Mesendoderm (in vitro differentiated cells): ENCODE measurements around the gene ARL10.

Experiments used
- DNase-seq: peaks from one replicate; pipeline ENCODE4 v3.0.0; 2013
- H2AK5ac ChIP-seq: 2 replicates; pipeline ENCODE4 v1.6.1; 2013; ENCODE audit warnings: low read length, inconsistent platforms
- H2BK120ac ChIP-seq: 2 replicates; pipeline ENCODE4 v1.6.1; 2013; ENCODE audit warnings: low read depth, mild to moderate bottlenecking, low read length, moderate library complexity, mixed read lengths
- H2BK15ac ChIP-seq: replicated peaks from 2 replicates; pipeline ENCODE4 v1.6.1; 2013; ENCODE audit warnings: low read depth, mild to moderate bottlenecking, moderate library complexity
- H2BK5ac ChIP-seq: 2 replicates; pipeline ENCODE4 v1.6.1; 2013; ENCODE audit warnings: low read length, inconsistent platforms
- H3K18ac ChIP-seq: 2 replicates; pipeline ENCODE4 v1.6.1; 2013; ENCODE audit warnings: mild to moderate bottlenecking, low read length, mixed read lengths
- H3K23ac ChIP-seq: one replicate; pipeline ENCODE4 v1.6.1; 2013; ENCODE audit warnings: low read length
- H3K27ac ChIP-seq: 2 replicates; pipeline ENCODE4 v1.5.1; 2013; ENCODE audit warnings: low read depth, mild to moderate bottlenecking, inconsistent platforms, low read length, moderate library complexity
- H3K27me3 ChIP-seq: 2 replicates; pipeline ENCODE4 v1.6.1; 2013; ENCODE audit warnings: low read length, control low read depth, mild to moderate bottlenecking, inconsistent platforms; ENCODE audit not compliant: insufficient read depth, poor library complexity
- H3K36me3 ChIP-seq: 2 replicates; pipeline ENCODE4 v1.6.1; 2013; ENCODE audit warnings: low read length, inconsistent platforms; ENCODE audit not compliant: control insufficient read depth, insufficient read depth
- H3K4ac ChIP-seq: one replicate; pipeline ENCODE4 v1.6.1; 2013; ENCODE audit warnings: low read depth, mild to moderate bottlenecking, low read length, moderate library complexity
- H3K4me1 ChIP-seq: 2 replicates; pipeline ENCODE4 v1.6.1; 2013; ENCODE audit warnings: low read depth, low read length, inconsistent platforms; ENCODE audit not compliant: control insufficient read depth
- H3K4me2 ChIP-seq: 2 replicates; pipeline ENCODE4 v1.6.1; 2013; ENCODE audit warnings: low read length
- H3K4me3 ChIP-seq: 2 replicates; pipeline ENCODE4 v1.5.1; 2013; ENCODE audit warnings: mild to moderate bottlenecking, low read length
- H3K56ac ChIP-seq: one replicate; pipeline ENCODE4 v1.6.1; 2013; ENCODE audit warnings: low read length
- H3K79me1 ChIP-seq: 2 replicates; pipeline ENCODE4 v1.6.1; 2013; ENCODE audit warnings: low read length, inconsistent platforms
- H3K79me2 ChIP-seq: 2 replicates; pipeline ENCODE4 v1.6.1; 2013; ENCODE audit warnings: mild to moderate bottlenecking, low read length; ENCODE audit not compliant: control insufficient read depth, insufficient read depth
- H3K9ac ChIP-seq: 2 replicates; pipeline ENCODE4 v1.6.1; 2013; ENCODE audit warnings: low read length, inconsistent platforms
- H4K5ac ChIP-seq: one replicate; pipeline ENCODE4 v1.6.1; 2013; ENCODE audit warnings: low read length
- H4K8ac ChIP-seq: one replicate; pipeline ENCODE4 v1.6.1; 2013; ENCODE audit warnings: low read depth, mild to moderate bottlenecking, control low read depth, low read length, moderate library complexity
- WGBS: extraction: QIAGEN DNeasy Blood & Tissue Kit; methylation state at CpG from one replicate; pipeline ENCODE4 v1.1.7; 2013; ENCODE audit warnings: low lambda C conversion rate, missing lambda C conversion rate; ENCODE audit not compliant: insufficient coverage; ENCODE audit errors: extremely low coverage; 5-methylcytosine and 5-hydroxymethylcytosine counted together

ARL10 gene

GRCh38 chr5:176359658-176360057 is 5.6 kb upstream of the ARL10 start:
- no peak overlapping the region for H2BK5ac ChIP-seq
- H3K36me3 ChIP-seq: peaks cover 6% of the 10 kb centered on the region
- no peak overlapping the region for H3K56ac ChIP-seq
- WGBS: no CpG with 5 or more reads among the region's 4 CpGs
- H3K27me3 ChIP-seq: no peaks in the 10 kb centered on the region
- H3K4me1 ChIP-seq: no peaks in the 10 kb centered on the region
- H2BK15ac ChIP-seq: no peak overlapping the region
- H4K8ac ChIP-seq: no peak overlapping the region
- H3K4me2 ChIP-seq: no peak overlapping the region
- peaks cover 30% of the 10 kb centered on the region for H3K79me2 ChIP-seq
- DNase-seq: no peak
- H3K79me1 ChIP-seq: peaks cover 24% of the 10 kb centered on the region
- no peak overlapping the region for H3K4me3 ChIP-seq
- H3K18ac ChIP-seq: no peak overlapping the region
- H2AK5ac ChIP-seq: no peak overlapping the region
- no peak overlapping the region for H3K23ac ChIP-seq
- no peak overlapping the region for H2BK120ac ChIP-seq
- H4K5ac ChIP-seq: no peak overlapping the region
- H3K4ac ChIP-seq: no peak overlapping the region
- H3K9ac ChIP-seq: no peak overlapping the region
- H3K27ac ChIP-seq: no peak overlapping the region

- Histone ChIP-seq H3K36me3 (peaks cover 3% of the 10 kb centered on the region), H3K4me1 (no peaks in the 10 kb centered on the region), H3K27me3 (no peaks in the 10 kb centered on the region), H3K4me3 (peak overlapping the region; percentile 99), H3K79me2 (peaks cover 20% of the 10 kb centered on the region), H3K4ac (peak overlapping the region; percentile 60), H3K27ac (peak overlapping the region; percentile 17), H3K23ac (no peak overlapping the region), H3K79me1 (peaks cover 15% of the 10 kb centered on the region), H2BK120ac (no peak overlapping the region), H3K4me2 (peak overlapping the region; percentile 81), H2AK5ac (no peak overlapping the region), H2BK15ac (no peak overlapping the region), H4K5ac (no peak overlapping the region), H3K18ac (peak overlapping the region; percentile 42), H3K9ac (peak overlapping the region; percentile 98), H4K8ac (no peak overlapping the region), H2BK5ac (peak overlapping the region; percentile 62), H3K56ac (peak overlapping the region; percentile 98)
- no CpG with 5 or more reads among the region's 27 CpGs for whole genome bisulfite sequencing
- DNase-seq: peak; percentile 50
These were observed 4.3 kb upstream of the ARL10 start for GRCh38 chr5:176360894-176361436.

GRCh38 chr5:176361437-176362232 is 3.7 kb upstream of the ARL10 start, which contains the start of gene KIAA1191:
Gene KIAA1191 (minus strand): TSS chr5:176361764. CDS start chr5:176359508, 2,256 bp downstream.
- Histone ChIP-seq H3K23ac (no peak within 1 kb of the TSS), H3K9ac (peak within 1 kb of the TSS; percentile 98), H3K79me1 (peaks cover 11% of the 10 kb centered on the region), H2BK15ac (no peak within 1 kb of the TSS), H4K5ac (no peak within 1 kb of the TSS), H3K4ac (peak within 1 kb of the TSS; percentile 60), H2BK5ac (peak within 1 kb of the TSS; percentile 62), H2AK5ac (no peak within 1 kb of the TSS), H3K27me3 (no peaks in the 10 kb centered on the region), H3K4me1 (peaks cover 2% of the 10 kb centered on the region), H3K27ac (peak within 1 kb of the TSS; percentile 17), H3K4me2 (peak within 1 kb of the TSS; percentile 81), H3K56ac (peak within 1 kb of the TSS; percentile 98), H2BK120ac (no peak within 1 kb of the TSS), H3K79me2 (peaks cover 15% of the 10 kb centered on the region), H3K36me3 (peaks cover 2% of the 10 kb centered on the region), H3K4me3 (peak within 1 kb of the TSS; percentile 99), H3K18ac (peak within 1 kb of the TSS; percentile 42), H4K8ac (no peak within 1 kb of the TSS)
- WGBS: no CpG with 5 or more reads among the region's 56 CpGs
- peak; percentile 90 for DNase-seq

GRCh38 chr5:176362233-176362490 is 3.1 kb upstream of the ARL10 start:
- Histone ChIP-seq H4K8ac (no peak overlapping the region), H2AK5ac (no peak overlapping the region), H3K18ac (no peak overlapping the region), H3K36me3 (peaks cover 2% of the 10 kb centered on the region), H3K79me1 (peaks cover 9% of the 10 kb centered on the region), H2BK15ac (no peak overlapping the region), H3K27ac (no peak overlapping the region), H3K4me3 (peak overlapping the region; percentile 8), H3K4me1 (peaks cover 2% of the 10 kb centered on the region), H3K79me2 (peaks cover 15% of the 10 kb centered on the region), H3K56ac (peak overlapping the region; percentile 57), H3K27me3 (no peaks in the 10 kb centered on the region), H2BK5ac (no peak overlapping the region), H2BK120ac (no peak overlapping the region), H3K23ac (no peak overlapping the region), H3K4ac (no peak overlapping the region), H3K4me2 (peak overlapping the region; percentile 35), H4K5ac (no peak overlapping the region), H3K9ac (peak overlapping the region; percentile 49)
- WGBS: no CpG with 5 or more reads among the region's 8 CpGs
- DNase-seq: no peak

- no CpG with 5 or more reads among the region's 28 CpGs for WGBS
- Histone ChIP-seq H2AK5ac (no peak overlapping the region), H4K5ac (no peak overlapping the region), H3K36me3 (no peaks in the 10 kb centered on the region), H3K27me3 (no peaks in the 10 kb centered on the region), H2BK15ac (no peak overlapping the region), H3K4me2 (peak overlapping the region; percentile 91), H3K9ac (peak overlapping the region; percentile 78), H3K23ac (no peak overlapping the region), H3K18ac (no peak overlapping the region), H3K27ac (no peak overlapping the region), H3K4me1 (peaks cover 2% of the 10 kb centered on the region), H2BK120ac (no peak overlapping the region), H3K56ac (peak overlapping the region; percentile 89), H2BK5ac (no peak overlapping the region), H3K4me3 (peak overlapping the region; percentile 26), H4K8ac (no peak overlapping the region), H3K79me2 (peaks cover 7% of the 10 kb centered on the region), H3K79me1 (peaks cover 2% of the 10 kb centered on the region), H3K4ac (no peak overlapping the region)
- peak; percentile 27 for DNase-seq
These were observed 429 bp upstream of the ARL10 start for GRCh38 chr5:176364765-176365350.
